Activated naive CD8-positive, alpha-beta T cell treated with anti-CD3 and anti-CD28 coated beads, Interleukin-2, amount 50 U/mL, for 24 hours (primary cell): ENCODE measurements around the gene BTBD16.

Experiments
- ATAC-seq: fragments of 150-1000 bp; cut with Tn5 transposase; one replicate; pipeline ENCODE4 v1.10.0; 2021
- DNase-seq: peaks from one replicate; pipeline ENCODE4 v3.0.0; 2021
- H3K27ac Mint-ChIP-seq: one replicate; pipeline ENCODE4 v1.8.0; 2021; ENCODE audit warnings: mild to moderate bottlenecking, mixed read lengths
- H3K27me3 Mint-ChIP-seq: one replicate; pipeline ENCODE4 v1.8.0; 2021; ENCODE audit warnings: mixed read lengths
- H3K36me3 Mint-ChIP-seq: one replicate; pipeline ENCODE4 v1.8.0; 2021; ENCODE audit warnings: low read depth, mixed read lengths
- H3K4me1 Mint-ChIP-seq: one replicate; pipeline ENCODE4 v1.8.0; 2021; ENCODE audit warnings: mixed read lengths
- H3K4me3 Mint-ChIP-seq: one replicate; pipeline ENCODE4 v1.8.0; 2021; ENCODE audit warnings: mild to moderate bottlenecking, moderate library complexity, mixed read lengths
- H3K9me3 Mint-ChIP-seq: one replicate; pipeline ENCODE4 v1.8.0; 2021; ENCODE audit warnings: mixed read lengths

The BTBD16 gene

DNA sequence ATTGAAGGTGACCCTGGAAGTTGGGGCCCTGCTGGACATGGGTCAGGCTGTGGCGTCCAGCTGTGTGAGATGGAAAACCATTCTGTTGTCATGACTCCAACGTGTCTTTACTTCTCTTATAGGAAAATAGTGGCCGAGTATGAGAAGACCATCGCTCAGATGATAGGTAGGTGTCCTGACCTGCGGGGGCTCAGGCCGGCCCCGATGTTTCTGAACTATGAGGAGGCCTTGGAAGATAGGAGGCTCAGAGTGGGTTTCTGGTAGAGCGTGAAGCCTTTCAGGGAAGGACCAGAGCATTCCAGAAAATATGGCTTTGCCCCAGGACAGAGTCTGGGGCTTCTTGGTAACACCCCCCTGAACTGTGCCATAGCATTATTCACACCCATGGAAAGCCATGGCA, 29.3 kb upstream of the BTBD16 start:
- H3K36me3 Mint-ChIP-seq = no peaks in the 10 kb centered on the region
- H3K27ac Mint-ChIP-seq = no peak overlapping the region
- H3K9me3 Mint-ChIP-seq = no peaks in the 10 kb centered on the region
- peaks cover 2% of the 10 kb centered on the region for H3K27me3 Mint-ChIP-seq
- DNase-seq (no peak), ATAC-seq (no peak)
- H3K4me1 Mint-ChIP-seq = no peaks in the 10 kb centered on the region
- H3K4me3 Mint-ChIP-seq = no peak overlapping the region

- H3K27me3 Mint-ChIP-seq = peaks cover 2% of the 10 kb centered on the region
- H3K27ac Mint-ChIP-seq = no peak overlapping the region
- DNase-seq = no peak
- H3K4me3 Mint-ChIP-seq = no peak overlapping the region
- no peak for ATAC-seq
- H3K4me1 Mint-ChIP-seq = no peaks in the 10 kb centered on the region
- H3K36me3 Mint-ChIP-seq = no peaks in the 10 kb centered on the region
- no peaks in the 10 kb centered on the region for H3K9me3 Mint-ChIP-seq
Observed at GRCh38 chr10:122243550-122243949, 27.5 kb upstream of the BTBD16 start.

- no peak for DNase-seq
- Mint-ChIP-seq H3K27me3 (peaks cover 4% of the 10 kb centered on the region), H3K4me1 (no peaks in the 10 kb centered on the region), H3K4me3 (no peak overlapping the region), H3K9me3 (no peaks in the 10 kb centered on the region), H3K27ac (no peak overlapping the region), H3K36me3 (no peaks in the 10 kb centered on the region)
- ATAC-seq = no peak
Observed at GRCh38 chr10:122244001-122244975, 26.8 kb upstream of the BTBD16 start.

- Mint-ChIP-seq H3K27ac (no peak overlapping the region), H3K27me3 (peaks cover 4% of the 10 kb centered on the region), H3K36me3 (no peaks in the 10 kb centered on the region), H3K4me3 (no peak overlapping the region), H3K9me3 (no peaks in the 10 kb centered on the region), H3K4me1 (no peaks in the 10 kb centered on the region)
- no peak for DNase-seq
- no peak for ATAC-seq
Observed at GRCh38 chr10:122245136-122245535, 26.0 kb upstream of the BTBD16 start.

DNA sequence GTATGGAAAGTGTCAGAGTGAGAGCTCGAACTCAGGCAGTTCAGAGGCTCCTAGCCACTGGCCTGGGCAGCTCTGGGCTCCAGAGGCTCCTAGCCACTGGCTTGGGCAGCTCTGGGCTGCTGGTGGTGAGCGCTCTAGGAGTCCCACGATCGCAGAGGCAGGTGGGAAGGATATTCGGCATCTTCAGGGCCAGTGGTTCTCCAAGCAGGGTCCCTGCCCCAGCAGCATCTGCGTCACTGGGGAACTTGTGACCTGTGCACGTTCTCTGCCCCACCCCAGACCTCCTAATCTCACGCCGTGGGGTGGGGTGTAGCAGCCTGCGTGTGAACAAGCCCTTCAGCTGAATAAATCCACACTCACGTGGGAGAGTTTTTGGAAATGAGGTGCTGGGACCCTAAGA, 25.2 kb upstream of the BTBD16 start:
- no peaks in the 10 kb centered on the region for H3K4me1 Mint-ChIP-seq
- no peaks in the 10 kb centered on the region for H3K9me3 Mint-ChIP-seq
- H3K36me3 Mint-ChIP-seq = no peaks in the 10 kb centered on the region
- ATAC-seq (no peak), DNase-seq (no peak)
- H3K27me3 Mint-ChIP-seq = peaks cover 4% of the 10 kb centered on the region
- H3K4me3 Mint-ChIP-seq = no peak overlapping the region
- no peak overlapping the region for H3K27ac Mint-ChIP-seq

DNA sequence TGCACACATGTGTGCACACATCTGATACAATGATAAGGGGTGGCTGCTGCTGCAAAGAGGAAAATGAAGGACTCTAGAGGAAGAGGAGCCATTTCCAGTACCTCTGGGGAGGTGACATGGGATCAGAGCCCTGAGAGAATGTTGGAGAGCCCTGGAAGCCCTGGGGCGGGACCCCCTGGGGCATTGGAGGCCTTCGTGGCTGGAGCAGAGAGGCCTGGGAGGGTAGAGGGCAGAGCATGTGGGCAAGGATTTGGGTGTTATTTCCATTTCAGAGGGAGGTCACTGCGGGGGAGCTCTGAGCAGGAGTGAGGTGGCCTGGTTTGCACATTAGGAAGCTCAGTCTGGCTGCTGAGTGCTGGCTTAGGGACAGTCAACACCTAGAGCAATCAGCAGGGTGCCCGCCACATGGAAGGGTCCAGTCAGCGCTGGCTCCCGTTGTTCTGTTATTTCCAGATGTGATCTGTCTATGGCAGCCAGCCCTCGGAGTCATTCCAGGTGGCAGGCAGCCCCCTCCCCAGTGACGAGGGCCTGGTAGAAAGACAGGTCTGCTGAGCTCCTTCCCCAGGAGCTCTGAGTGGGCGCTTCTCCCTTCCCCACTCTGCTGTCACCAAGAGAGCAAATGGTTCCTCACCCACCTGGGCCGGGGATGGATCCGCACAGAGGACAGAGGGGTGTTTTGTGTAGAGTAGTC, 24.1 kb upstream of the BTBD16 start:
- no peaks in the 10 kb centered on the region for H3K36me3 Mint-ChIP-seq
- H3K27me3 Mint-ChIP-seq = peaks cover 4% of the 10 kb centered on the region
- H3K4me3 Mint-ChIP-seq = no peak overlapping the region

GRCh38 chr10:122248356-122249302, 22.5 kb upstream of the BTBD16 start:
- H3K36me3 Mint-ChIP-seq = no peaks in the 10 kb centered on the region
- no peak for DNase-seq
- no peaks in the 10 kb centered on the region for H3K4me1 Mint-ChIP-seq
- H3K27ac Mint-ChIP-seq = no peak overlapping the region
- no peak for ATAC-seq
- peaks cover 4% of the 10 kb centered on the region for H3K27me3 Mint-ChIP-seq
- H3K4me3 Mint-ChIP-seq = no peak overlapping the region
- H3K9me3 Mint-ChIP-seq = no peaks in the 10 kb centered on the region

More for the DNA sequence above, 24.1 kb upstream of the BTBD16 start:
- DNase-seq = no peak
- no peak for ATAC-seq
- Mint-ChIP-seq H3K9me3 (no peaks in the 10 kb centered on the region), H3K27ac (no peak overlapping the region), H3K4me1 (no peaks in the 10 kb centered on the region)

DNA sequence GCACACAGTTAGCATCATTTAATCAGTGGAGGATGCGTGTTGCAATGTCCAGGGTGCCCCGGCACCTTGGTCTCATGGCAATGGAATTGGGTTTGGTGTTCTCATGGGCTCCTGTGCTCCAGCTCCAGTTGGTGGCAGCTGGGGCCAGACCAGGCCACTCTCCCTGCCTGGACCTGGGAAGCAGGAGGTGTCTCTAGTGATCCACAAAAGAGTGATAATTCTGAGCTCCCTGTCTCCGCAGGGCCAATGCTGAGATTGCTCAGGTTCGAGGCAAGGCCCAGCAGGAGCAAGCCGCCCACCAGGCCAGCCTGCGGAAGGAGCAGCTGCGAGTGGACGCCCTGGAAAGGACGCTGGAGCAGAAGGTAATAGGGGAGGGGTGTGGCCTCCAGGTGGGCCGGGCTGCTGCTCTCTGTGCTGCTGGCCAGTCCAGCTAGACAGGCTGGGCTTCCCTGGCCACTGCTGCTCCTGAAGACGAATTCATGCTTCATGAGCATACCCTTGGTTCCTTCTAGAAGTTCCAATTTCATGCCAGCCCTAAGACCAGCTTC, 21.7 kb upstream of the BTBD16 start:
- Mint-ChIP-seq H3K27ac (no peak overlapping the region), H3K27me3 (peaks cover 4% of the 10 kb centered on the region), H3K4me3 (no peak overlapping the region), H3K9me3 (no peaks in the 10 kb centered on the region), H3K36me3 (no peaks in the 10 kb centered on the region), H3K4me1 (no peaks in the 10 kb centered on the region)
- DNase-seq (no peak), ATAC-seq (no peak)

DNA sequence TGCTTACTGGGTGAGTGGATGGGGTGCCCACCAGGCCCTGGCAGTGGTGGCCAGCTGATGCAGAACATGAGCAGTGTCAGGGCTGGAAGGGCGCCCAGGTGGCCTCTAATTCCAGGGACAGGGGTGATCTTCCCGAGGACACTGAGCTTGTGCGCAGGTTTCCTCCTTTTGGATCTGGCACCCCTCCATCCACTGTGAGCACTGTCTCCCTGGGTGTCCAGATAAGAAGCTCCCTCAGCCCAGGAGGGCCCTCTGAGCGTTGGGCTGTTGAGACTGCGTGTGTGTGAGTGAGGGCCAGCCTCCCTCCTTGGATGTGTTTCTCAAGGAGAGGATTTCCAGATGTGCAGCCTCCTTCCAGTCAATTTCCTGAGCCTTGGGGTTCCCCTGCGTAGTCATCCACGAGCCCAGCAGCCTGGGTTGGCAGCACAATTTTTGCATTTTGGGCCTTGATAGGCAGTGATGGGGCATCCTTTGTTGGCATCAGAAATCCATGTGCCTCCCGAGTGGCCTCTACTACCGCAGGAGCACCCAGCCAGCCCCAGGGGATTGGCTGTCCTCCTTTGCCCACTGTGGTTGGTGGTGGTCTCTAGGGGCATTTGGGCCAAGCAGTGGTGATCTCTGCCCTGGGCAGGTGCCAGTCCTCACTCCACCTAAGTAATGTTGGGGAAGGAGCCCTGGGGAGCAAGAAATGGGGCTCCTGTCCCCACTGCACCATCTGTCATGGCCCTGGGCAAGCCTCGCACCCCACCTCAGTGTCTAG, 20.9 kb upstream of the BTBD16 start:
- Mint-ChIP-seq H3K27ac (no peak overlapping the region), H3K4me1 (no peaks in the 10 kb centered on the region), H3K27me3 (peaks cover 3% of the 10 kb centered on the region), H3K4me3 (no peak overlapping the region), H3K36me3 (no peaks in the 10 kb centered on the region), H3K9me3 (no peaks in the 10 kb centered on the region)
- DNase-seq (no peak), ATAC-seq (no peak)

DNA sequence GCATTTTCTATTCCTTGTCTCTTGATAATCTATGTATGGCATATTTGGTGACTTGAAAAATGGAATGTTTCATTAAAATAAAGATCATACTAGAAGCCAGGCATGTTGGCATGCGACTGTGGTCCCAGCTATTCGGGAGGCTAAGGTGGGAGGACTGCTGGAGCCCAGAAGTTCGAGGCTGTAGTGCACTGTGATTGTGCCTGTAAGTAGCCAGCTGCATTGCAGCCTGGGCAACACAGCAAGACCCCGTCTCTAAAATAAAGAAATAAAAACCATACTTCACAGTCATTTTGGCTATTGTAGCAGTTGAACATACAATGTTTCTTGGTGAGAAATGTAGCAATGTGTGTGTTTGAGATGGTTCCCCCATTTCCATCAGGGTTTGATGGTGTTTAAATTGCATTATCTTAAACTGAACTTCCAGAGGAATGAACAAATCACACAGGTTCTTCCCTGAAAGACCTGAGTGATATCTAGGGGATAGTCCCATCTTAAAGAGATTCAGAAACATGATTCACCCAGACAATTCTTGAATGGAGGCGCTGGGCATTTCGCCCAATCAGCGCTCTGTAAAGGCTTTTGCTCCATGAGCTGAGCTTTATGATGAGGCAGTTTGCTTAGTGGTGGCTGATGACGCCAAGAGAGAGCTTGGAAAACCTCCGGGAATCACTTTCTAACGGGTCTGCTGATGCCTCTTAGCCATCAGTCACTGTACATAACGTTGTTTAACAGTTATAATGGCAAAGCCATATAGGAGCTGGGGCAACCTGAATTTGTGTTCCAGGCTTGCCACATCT, 19.4 kb upstream of the BTBD16 start:
- peaks cover 6% of the 10 kb centered on the region for H3K27me3 Mint-ChIP-seq
- no peaks in the 10 kb centered on the region for H3K36me3 Mint-ChIP-seq
- no peak for DNase-seq
- ATAC-seq = no peak
- no peak overlapping the region for H3K27ac Mint-ChIP-seq
- no peaks in the 10 kb centered on the region for H3K9me3 Mint-ChIP-seq
- no peaks in the 10 kb centered on the region for H3K4me1 Mint-ChIP-seq
- no peak overlapping the region for H3K4me3 Mint-ChIP-seq

DNA sequence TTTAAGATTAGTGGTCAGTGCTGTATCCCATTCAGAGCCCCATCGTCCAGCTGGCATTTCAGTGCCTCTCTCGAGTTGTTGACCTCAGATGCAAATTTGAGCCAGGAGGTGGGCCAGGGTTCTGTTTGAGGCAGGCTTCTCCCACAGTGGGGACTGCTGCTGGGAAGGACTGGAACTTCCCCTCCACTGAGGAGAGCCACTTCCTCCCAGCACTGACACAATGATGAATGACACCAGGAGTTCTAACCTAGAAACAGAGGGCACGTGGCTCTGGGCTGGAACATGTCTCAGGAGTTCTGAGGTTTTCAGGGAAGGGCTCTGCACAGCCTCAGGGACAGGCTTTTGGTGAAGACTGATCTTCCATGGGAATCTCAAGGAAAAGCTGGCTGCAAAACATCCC, 18.3 kb upstream of the BTBD16 start:
- DNase-seq (no peak), ATAC-seq (no peak)
- H3K27ac Mint-ChIP-seq = no peak overlapping the region
- no peaks in the 10 kb centered on the region for H3K4me1 Mint-ChIP-seq
- H3K9me3 Mint-ChIP-seq = no peaks in the 10 kb centered on the region
- no peak overlapping the region for H3K4me3 Mint-ChIP-seq
- no peaks in the 10 kb centered on the region for H3K36me3 Mint-ChIP-seq
- peaks cover 9% of the 10 kb centered on the region for H3K27me3 Mint-ChIP-seq

DNA sequence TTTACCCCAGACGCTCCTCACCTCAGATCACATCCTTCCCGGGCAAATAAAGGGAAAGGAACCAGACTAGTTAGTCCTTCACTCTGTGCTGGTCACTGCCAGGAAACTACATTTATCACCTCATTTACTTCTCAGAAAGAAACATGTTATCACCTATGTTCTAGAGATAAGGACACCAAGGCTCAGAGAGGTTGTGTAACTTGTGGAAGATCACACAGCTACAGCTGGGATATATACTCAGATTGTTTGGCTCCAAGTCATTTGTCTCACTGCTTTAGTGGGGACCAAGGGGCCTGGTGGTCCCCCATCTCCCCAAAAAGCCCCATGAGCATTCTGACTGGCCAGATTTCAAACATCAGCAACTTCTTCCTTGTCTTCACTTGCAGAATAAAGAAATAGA, 17.5 kb upstream of the BTBD16 start:
- H3K27me3 Mint-ChIP-seq = peaks cover 9% of the 10 kb centered on the region
- no peak overlapping the region for H3K4me3 Mint-ChIP-seq
- no peaks in the 10 kb centered on the region for H3K4me1 Mint-ChIP-seq
- no peaks in the 10 kb centered on the region for H3K9me3 Mint-ChIP-seq
- ATAC-seq = no peak
- no peaks in the 10 kb centered on the region for H3K36me3 Mint-ChIP-seq
- no peak for DNase-seq
- no peak overlapping the region for H3K27ac Mint-ChIP-seq

GRCh38 chr10:122254831-122255230, 16.3 kb upstream of the BTBD16 start:
- Mint-ChIP-seq H3K4me1 (no peaks in the 10 kb centered on the region), H3K9me3 (no peaks in the 10 kb centered on the region), H3K36me3 (no peaks in the 10 kb centered on the region), H3K27me3 (peaks cover 9% of the 10 kb centered on the region), H3K27ac (no peak overlapping the region), H3K4me3 (no peak overlapping the region)
- no peak for ATAC-seq
- DNase-seq = no peak
